Naive thymus-derived CD8-positive, alpha-beta T cell (primary cell): ENCODE measurements around the gene SAMD15. TPM values are rescaled to one million over a fixed set of nuclear protein-coding genes. Genes with fewer than 3 reads are reported as not detected.
"Not testable (repeated sequence)": the region's sequence is repeated elsewhere in the genome, so short reads cannot be mapped to it uniquely, and the experiment has no call there.

Source experiments
- ATAC-seq, 2 donors: fragments of 150-1000 bp; cut with Tn5 transposase in 1 of 2; sonication (Bioruptor Pico), chemical (Tn5 transposase) in 1 of 2; 1 replicate in 1 of 2; 2 replicates in 1 of 2; pipeline ENCODE4 v1.10.0; 2021; ENCODE audit warnings: mild to moderate bottlenecking in 2 of 2, moderate library complexity in 2 of 2
- POLR2A ChIA-PET: fragments of 350-600 bp; sonication (Branson Sonifier 250); formaldehyde crosslinking; loops from one replicate; lab custom pipeline; 2021; ENCODE audit warnings: antibody characterized with exemption; lab: Charles Lee
- DNase-seq, 10 donors: peaks; one replicate each; pipeline versions ENCODE4 v3.0.0 to v3.0.0-alpha.2; 2020 to 2022
- H3K27ac Mint-ChIP-seq, 10 donors: one replicate each; pipeline ENCODE4 v1.8.0; 2020 to 2022; ENCODE audit warnings: mild to moderate bottlenecking in 10 of 10, mixed read lengths in 10 of 10, moderate library complexity in 4 of 10, inconsistent platforms in 1 of 10
- H3K27me3 Mint-ChIP-seq, 5 donors: one replicate each; pipeline ENCODE4 v1.8.0; 2021 to 2022; ENCODE audit warnings: mixed read lengths in 5 of 5
- H3K36me3 Mint-ChIP-seq, 3 donors: one replicate each; pipeline ENCODE4 v1.8.0; 2020 to 2022; ENCODE audit warnings: mixed read lengths in 3 of 3, mild to moderate bottlenecking in 2 of 3, inconsistent platforms in 1 of 3
- H3K4me1 Mint-ChIP-seq, 4 donors: one replicate each; pipeline ENCODE4 v1.8.0; 2021 to 2022; ENCODE audit warnings: mixed read lengths in 4 of 4
- H3K4me3 Mint-ChIP-seq, 10 donors: one replicate each; pipeline ENCODE4 v1.8.0; 2020 to 2022; ENCODE audit warnings: mild to moderate bottlenecking in 10 of 10, mixed read lengths in 10 of 10, moderate library complexity in 6 of 10, inconsistent platforms in 1 of 10
- H3K9me3 Mint-ChIP-seq, 9 donors: one replicate each; pipeline ENCODE4 v1.8.0; 2020 to 2022; ENCODE audit warnings: mixed read lengths in 9 of 9, mild to moderate bottlenecking in 3 of 9, inconsistent platforms in 1 of 9, moderate library complexity in 1 of 9
- polyA plus RNA-seq, 3 donors: library from polyadenylated mRNA; unstranded; fragments of 300-500 nt; fragmentation: Illumina TruSeq; gene quantifications; one replicate each; pipeline ENCODE4 v1.2.3, GENCODE V29; 2021
- total RNA-seq, 8 experiments: library from RNA in 2 of 8; stranded (reverse) in 2 of 8; gene quantifications; one replicate each; pipeline ENCODE4 v1.2.3 and lab custom pipeline; 2021 to 2026

Gene SAMD15
- total and polyA plus RNA-seq, 5 experiments from 2014 or later: 0.07 to 0.44 TPM; not detected in 3

DNA sequence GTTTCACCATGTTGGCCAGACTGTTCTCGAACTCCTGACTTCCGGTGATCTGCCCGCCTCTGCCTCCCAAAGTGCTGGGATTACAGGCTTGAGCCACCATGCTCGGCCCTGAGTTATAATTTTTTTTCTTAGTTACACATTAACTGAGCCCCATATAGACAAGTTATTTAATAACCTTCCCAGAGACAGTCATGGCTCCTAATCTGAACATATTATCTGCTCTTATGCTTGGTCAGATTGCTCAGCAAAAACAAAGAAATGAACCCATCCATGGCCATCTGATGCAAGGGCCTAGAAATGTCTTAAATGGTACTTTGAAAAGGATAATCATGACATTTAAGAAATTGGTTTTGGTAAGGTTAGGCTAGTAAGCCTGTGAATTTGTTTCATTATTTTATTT is 13.0 kb downstream of the SAMD15 start:
- no peak for DNase-seq
- Mint-ChIP-seq H3K36me3 (peaks cover 0 to 3% (median 0%) of the 10 kb centered on the region in 3 donors), H3K9me3 (no peaks in the 10 kb centered on the region), H3K4me1 (no peaks in the 10 kb centered on the region), H3K27ac (no peak overlapping the region), H3K27me3 (no peaks in the 10 kb centered on the region), H3K4me3 (no peak overlapping the region)
- POLR2A ChIA-PET: no interaction called here
- no peak for ATAC-seq

DNA sequence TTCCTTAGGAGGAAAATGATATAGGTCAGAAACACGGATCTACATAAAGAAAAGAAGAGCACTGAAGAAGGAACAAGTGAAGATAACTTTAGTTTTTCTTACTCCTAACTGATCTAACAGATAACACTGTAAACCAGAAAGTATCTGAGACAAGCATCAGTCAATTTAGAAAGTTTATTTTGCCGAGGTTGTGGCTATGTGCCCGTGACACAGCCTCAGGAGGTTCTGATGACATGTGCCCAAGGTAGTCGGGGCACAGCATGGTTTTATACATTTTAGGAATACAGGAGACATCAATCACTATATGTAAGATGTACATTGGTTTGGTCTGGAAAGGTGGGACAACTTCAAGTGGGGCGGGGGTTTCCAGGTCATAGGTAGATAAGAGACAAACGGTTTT is 23.0 kb downstream of the SAMD15 start:
- Mint-ChIP-seq H3K4me3 (no peak overlapping the region), H3K27ac (no peak overlapping the region), H3K4me1 (peaks cover 0 to 1% (median 0%) of the 10 kb centered on the region in 4 donors), H3K27me3 (no peaks in the 10 kb centered on the region), H3K36me3 (peaks cover 0 to 6% (median 3%) of the 10 kb centered on the region in 3 donors), H3K9me3 (peaks cover 0 to 1% (median 0%) of the 10 kb centered on the region in 9 donors)
- POLR2A ChIA-PET: no interaction called here
- no peak for DNase-seq
- no peak for ATAC-seq

DNA sequence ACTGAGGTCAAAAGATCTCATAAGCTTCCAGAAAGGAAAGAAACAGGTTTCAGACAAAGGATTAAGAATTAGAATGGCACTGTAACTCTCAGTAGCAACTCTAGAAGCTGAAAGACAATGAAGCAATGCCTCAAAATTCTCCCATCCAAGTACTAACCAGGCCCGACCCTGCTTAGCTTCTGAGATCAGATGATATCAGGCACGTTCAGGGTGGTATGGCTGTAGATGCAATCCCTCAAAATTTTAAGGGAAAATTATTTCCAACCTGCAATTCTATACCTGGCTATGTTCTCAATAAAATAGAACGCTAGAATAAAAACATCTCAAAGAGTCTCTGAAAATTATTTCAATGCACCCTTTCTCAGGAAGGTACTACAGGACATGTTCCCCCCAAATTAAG is 26.6 kb downstream of the SAMD15 start:
- DNase-seq (no peak), ATAC-seq (no peak)
- Mint-ChIP-seq H3K27me3 (peaks cover 0 to 1% (median 0%) of the 10 kb centered on the region in 5 donors), H3K4me1 (peaks cover 13 to 18% (median 13%) of the 10 kb centered on the region in 4 donors), H3K9me3 (no peaks in the 10 kb centered on the region), H3K4me3 (no peak overlapping the region), H3K27ac (no peak overlapping the region), H3K36me3 (peaks cover 0 to 3% (median 0%) of the 10 kb centered on the region in 3 donors)
- POLR2A ChIA-PET: interaction anchor here (0.7 kb wide), 1 partner anchor 212 kb away, joined by 3 read pairs; no protein-coding TSS in a partner anchor

DNA sequence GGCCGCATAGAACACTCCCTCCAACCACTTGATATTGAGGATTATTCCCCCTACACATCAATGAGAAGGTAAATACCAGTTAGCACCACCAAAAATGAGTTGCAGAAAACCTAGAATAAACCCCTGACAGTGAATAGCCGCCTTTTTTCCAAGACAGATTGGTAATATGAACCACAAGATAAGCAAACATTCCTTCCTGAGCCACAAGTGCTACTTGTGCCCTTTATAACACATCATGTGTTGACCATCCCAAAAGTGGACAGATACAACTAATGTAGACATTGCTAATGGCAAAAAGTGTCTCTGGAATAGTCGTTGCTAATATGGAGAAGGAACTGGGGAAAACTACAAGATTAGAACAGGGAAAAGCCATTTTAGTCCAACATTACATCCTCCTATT is 28.9 kb downstream of the SAMD15 start:
- H3K4me3 Mint-ChIP-seq: no peak overlapping the region
- peaks cover 13 to 18% (median 13%) of the 10 kb centered on the region in 4 donors for H3K4me1 Mint-ChIP-seq
- no peaks in the 10 kb centered on the region for H3K9me3 Mint-ChIP-seq
- no peak overlapping the region for H3K27ac Mint-ChIP-seq
- ATAC-seq: no peak
- peaks cover 0 to 1% (median 0%) of the 10 kb centered on the region in 5 donors for H3K27me3 Mint-ChIP-seq
- POLR2A ChIA-PET: interaction anchor here (0.6 kb wide), 2 partner anchors 29 to 548 kb away, joined by 3 read pairs; partner anchors contain the start of genes SAMD15 and TMED8
- DNase-seq: no peak
- peaks cover 0 to 3% (median 0%) of the 10 kb centered on the region in 3 donors for H3K36me3 Mint-ChIP-seq

DNA sequence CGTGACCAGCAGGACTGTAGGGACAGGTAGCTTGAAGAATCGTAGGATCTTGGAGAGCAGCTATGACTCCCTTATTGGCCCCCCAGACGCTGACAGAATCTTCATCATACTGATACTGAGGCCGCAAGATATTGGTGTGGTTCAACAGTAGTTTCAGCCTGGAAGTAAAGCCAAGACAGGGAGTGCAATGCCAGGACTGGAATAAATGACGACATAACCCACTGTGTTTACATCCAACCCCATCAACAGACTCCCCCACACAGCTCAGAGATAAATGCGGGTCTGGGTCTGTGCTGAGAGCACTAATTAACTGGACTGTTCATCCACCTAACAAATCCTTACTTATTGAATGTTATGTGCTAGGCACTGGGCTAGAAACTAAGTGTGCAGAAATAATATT is 29.5 kb downstream of the SAMD15 start:
- peaks cover 0 to 3% (median 0%) of the 10 kb centered on the region in 3 donors for H3K36me3 Mint-ChIP-seq
- H3K9me3 Mint-ChIP-seq: no peaks in the 10 kb centered on the region
- peaks cover 13 to 18% (median 13%) of the 10 kb centered on the region in 4 donors for H3K4me1 Mint-ChIP-seq
- ATAC-seq (no peak), DNase-seq (no peak)
- peak overlapping the region in 2 of 10 donors; percentile 14 to 48 for H3K4me3 Mint-ChIP-seq
- POLR2A ChIA-PET: no interaction called here
- peak overlapping the region in 3 of 10 donors; percentile 27 to 59 (median 43) for H3K27ac Mint-ChIP-seq
- H3K27me3 Mint-ChIP-seq: peaks cover 0 to 1% (median 0%) of the 10 kb centered on the region in 5 donors

DNA sequence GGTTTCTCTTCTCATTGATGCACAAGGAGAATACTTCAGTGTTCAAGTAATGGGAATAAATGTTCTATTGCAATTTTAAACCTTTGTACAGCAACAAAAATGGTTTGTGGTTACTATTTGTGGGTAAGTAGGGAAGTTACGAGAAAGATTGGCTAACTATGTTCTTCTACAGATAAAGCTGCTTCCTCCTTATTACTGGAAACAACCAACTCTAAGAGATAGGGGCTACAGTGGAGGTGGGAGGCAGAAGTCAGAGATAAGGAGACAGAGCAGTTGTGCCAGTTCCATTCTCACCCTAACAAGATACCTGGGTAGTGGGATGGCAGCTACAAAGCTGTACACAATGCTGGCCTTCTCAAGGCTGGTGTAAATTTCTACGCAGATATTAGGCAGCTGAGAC is 30.0 kb downstream of the SAMD15 start:
- H3K36me3 Mint-ChIP-seq: peaks cover 0 to 3% (median 0%) of the 10 kb centered on the region in 3 donors
- peaks cover 0 to 1% (median 0%) of the 10 kb centered on the region in 5 donors for H3K27me3 Mint-ChIP-seq
- peak overlapping the region in 4 of 10 donors; percentile 8 to 59 (median 28) for H3K27ac Mint-ChIP-seq
- POLR2A ChIA-PET: no interaction called here
- no peaks in the 10 kb centered on the region for H3K9me3 Mint-ChIP-seq
- ATAC-seq (no peak), DNase-seq (no peak)
- H3K4me3 Mint-ChIP-seq: peak overlapping the region in 2 of 10 donors; percentile 3 to 48
- peaks cover 13 to 18% (median 13%) of the 10 kb centered on the region in 4 donors for H3K4me1 Mint-ChIP-seq

DNA sequence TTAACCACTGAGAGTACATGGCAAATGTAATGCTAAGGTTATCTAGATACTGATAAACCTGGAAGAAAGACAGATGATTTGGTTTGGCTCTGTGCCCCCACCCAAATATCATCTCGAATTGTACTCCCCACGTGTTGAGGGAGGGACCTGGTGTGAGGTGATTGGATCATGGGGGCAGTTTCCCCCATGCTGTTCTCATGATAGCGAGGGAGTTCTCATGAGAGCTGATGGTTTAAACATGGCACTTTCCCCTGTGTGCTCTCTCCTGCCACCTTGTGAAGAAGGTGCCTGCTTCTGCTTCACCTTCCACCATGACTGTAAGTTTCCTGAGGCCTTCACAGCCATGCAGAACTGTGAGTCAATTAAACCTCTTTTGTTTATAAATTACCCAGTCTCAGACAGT is 32.0 kb downstream of the SAMD15 start:
- Mint-ChIP-seq H3K9me3 (no peaks in the 10 kb centered on the region), H3K27ac (no peak overlapping the region), H3K4me3 (no peak overlapping the region), H3K36me3 (peaks cover 0 to 3% (median 0%) of the 10 kb centered on the region in 3 donors), H3K4me1 (peaks cover 13 to 18% (median 13%) of the 10 kb centered on the region in 4 donors), H3K27me3 (peaks cover 0 to 1% (median 0%) of the 10 kb centered on the region in 5 donors)
- DNase-seq (no peak), ATAC-seq (no peak)
- POLR2A ChIA-PET: no interaction called here

DNA sequence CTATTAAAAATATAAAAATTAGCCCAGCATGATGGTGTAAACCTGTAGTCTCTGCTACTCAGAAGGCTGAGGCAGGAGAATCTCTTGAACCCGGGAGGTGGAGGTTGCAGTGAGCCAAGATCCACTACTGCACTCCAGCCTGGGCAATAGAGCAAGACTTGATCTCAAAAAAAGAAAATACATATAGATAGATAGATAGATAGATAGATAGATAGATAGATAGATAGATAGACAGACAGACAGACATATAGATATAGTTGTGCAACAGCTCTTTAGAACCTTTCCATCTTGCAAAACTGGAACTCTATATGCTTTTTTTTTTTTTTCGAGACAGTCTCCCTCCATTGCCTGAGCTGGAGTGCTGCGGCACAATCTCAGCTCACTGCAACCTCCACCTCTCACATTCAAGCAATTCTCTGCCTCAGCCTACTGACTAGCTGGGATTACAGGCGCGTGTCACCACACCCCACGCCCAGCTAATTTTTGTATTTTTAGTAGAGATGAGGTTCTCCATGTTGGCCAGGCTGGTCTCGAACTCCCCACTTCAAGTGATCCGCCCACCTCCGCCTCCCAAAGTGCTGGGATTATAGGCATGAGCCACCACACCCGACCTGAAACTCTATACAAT is 38.3 kb downstream of the SAMD15 start:
- H3K4me1 Mint-ChIP-seq, ATAC-seq, H3K27ac Mint-ChIP-seq, H3K4me3 Mint-ChIP-seq, H3K27me3 Mint-ChIP-seq, DNase-seq, POLR2A ChIA-PET: not testable (repeated sequence)
- H3K9me3 Mint-ChIP-seq: peaks cover 0 to 38% (median 23%) of the 10 kb centered on the region in 9 donors
- H3K36me3 Mint-ChIP-seq: peaks cover 0 to 15% (median 13%) of the 10 kb centered on the region in 3 donors

DNA sequence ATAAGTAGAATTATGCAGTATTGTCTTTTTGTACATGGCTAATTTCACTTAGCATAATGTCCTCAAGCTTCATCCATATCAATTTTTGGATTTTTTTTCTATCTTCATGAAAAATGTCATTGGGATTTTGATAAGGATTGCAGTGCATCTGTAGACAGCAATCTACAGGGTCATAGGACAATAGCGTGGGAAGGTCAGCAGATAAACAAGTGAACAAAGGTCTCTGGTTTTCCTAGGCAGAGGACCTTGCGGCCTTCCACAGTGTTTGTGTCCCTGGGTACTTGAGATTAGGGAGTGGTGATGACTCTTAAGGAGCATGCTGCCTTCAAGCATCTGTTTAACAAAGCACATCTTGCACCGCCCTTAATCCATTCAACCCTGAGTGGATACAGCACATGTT is 38.9 kb downstream of the SAMD15 start:
- H3K4me1 Mint-ChIP-seq, H3K27ac Mint-ChIP-seq, H3K4me3 Mint-ChIP-seq, DNase-seq, ATAC-seq, H3K27me3 Mint-ChIP-seq, POLR2A ChIA-PET: not testable (repeated sequence)
- peaks cover under 1 to 17% (median 14%) of the 10 kb centered on the region in 3 donors for H3K36me3 Mint-ChIP-seq
- H3K9me3 Mint-ChIP-seq: peaks cover 0 to 44% (median 24%) of the 10 kb centered on the region in 9 donors

DNA sequence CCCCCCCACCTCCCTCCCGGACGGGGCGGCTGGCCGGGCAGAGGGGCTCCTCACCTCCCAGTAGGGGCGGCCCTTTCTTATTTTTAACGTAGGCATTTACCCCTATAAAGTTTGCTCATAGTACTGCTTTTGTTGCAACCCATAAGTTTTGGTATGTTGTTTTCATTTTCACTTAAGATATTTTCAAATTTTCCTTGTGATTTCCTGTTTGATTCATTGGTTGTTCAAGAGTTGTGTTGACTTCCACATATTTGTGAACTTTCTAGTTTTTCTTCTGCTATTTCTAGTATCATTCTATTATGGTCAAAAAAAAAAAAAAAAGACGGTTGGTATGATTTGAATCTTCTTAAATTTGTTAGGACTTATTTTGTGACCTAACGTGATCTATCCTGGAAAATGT is 39.7 kb downstream of the SAMD15 start:
- Mint-ChIP-seq H3K4me1 (no peaks in the 10 kb centered on the region), H3K4me3 (no peak overlapping the region), H3K9me3 (peaks cover 0 to 51% (median 24%) of the 10 kb centered on the region in 9 donors), H3K36me3 (peaks cover 8 to 24% (median 22%) of the 10 kb centered on the region in 3 donors), H3K27ac (no peak overlapping the region), H3K27me3 (no peaks in the 10 kb centered on the region)
- DNase-seq (no peak), ATAC-seq (no peak)
- POLR2A ChIA-PET: no interaction called here

DNA sequence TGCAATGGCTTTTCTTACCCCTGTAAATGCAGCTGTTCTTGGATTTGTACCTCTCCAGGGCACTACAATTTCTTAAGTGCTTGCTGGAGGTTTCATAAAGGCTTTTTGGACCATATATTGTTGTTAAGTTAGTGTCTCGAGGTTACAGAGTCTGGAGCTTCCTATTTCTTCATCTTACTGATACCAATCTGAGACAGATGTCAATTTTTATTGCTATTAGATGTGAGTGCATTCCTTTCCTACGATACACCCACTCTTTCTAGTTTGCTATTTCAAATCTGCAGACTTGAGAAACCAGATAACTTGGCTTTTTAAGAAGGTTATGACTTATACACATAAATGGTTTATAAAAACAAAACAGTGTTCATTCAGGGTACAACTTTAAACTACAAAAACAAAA is 44.0 kb downstream of the SAMD15 start:
- ATAC-seq (no peak), DNase-seq (no peak)
- H3K27ac Mint-ChIP-seq: no peak overlapping the region
- no peak overlapping the region for H3K4me3 Mint-ChIP-seq
- peaks cover 0 to 57% (median 24%) of the 10 kb centered on the region in 9 donors for H3K9me3 Mint-ChIP-seq
- no peaks in the 10 kb centered on the region for H3K27me3 Mint-ChIP-seq
- POLR2A ChIA-PET: no interaction called here
- H3K36me3 Mint-ChIP-seq: peaks cover 46 to 57% (median 50%) of the 10 kb centered on the region in 3 donors
- no peaks in the 10 kb centered on the region for H3K4me1 Mint-ChIP-seq

DNA sequence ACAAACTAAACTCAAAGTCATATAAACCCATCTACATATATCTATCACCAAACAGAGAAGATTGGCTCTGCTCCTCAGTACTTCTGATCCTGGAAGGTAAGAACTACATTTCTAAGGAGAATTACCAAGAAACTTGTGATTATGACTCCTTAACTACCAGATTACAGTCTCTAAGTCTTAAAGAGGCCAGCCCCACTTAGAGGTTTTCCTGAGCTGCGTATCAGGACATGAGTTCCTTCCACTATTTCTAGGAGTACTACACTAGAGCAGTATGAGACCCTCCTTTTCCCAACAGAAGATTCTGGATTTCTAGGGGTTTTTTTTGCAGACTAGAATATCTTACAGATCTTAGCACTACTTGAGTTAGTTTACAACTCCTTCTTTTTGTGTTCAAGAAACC is 46.2 kb downstream of the SAMD15 start, which contains the start of gene NOXRED1:
Gene NOXRED1 (minus strand): TSS at position 101 of the 400 bp plus-strand sequence. CDS start 634 bp downstream, outside the sequence.
- POLR2A ChIA-PET: no interaction called here
- Mint-ChIP-seq H3K27ac (no peak within 1 kb of the TSS), H3K4me3 (no peak within 1 kb of the TSS), H3K36me3 (peaks cover 49 to 77% (median 72%) of the 10 kb centered on the region in 3 donors), H3K27me3 (no peaks in the 10 kb centered on the region), H3K4me1 (no peaks in the 10 kb centered on the region), H3K9me3 (peaks cover 0 to 42% (median 15%) of the 10 kb centered on the region in 9 donors)
- DNase-seq (no peak), ATAC-seq (no peak)

DNA sequence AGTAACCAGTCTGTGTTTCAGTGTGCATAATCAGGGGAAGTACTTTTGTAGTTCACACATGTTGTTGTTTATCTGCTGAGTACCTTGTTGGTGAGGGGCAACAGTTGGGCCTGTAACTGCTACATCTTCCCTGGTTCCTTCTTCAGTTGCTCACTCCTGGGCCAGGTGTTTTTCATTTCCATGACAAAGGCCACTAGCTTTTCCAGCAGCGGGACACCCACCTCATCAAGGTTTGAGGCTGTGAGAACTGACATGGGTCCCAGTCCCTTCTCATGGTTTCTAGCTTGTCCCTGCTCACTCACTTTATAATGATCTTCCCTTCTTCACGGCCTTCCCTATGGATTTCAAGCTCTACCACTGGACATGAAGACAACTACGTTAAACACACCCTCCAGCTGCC is 47.7 kb downstream of the SAMD15 start:
- no peaks in the 10 kb centered on the region for H3K4me1 Mint-ChIP-seq
- peaks cover 0 to 31% (median 7%) of the 10 kb centered on the region in 9 donors for H3K9me3 Mint-ChIP-seq
- no peaks in the 10 kb centered on the region for H3K27me3 Mint-ChIP-seq
- no peak overlapping the region for H3K4me3 Mint-ChIP-seq
- POLR2A ChIA-PET: no interaction called here
- peaks cover 55 to 87% (median 83%) of the 10 kb centered on the region in 3 donors for H3K36me3 Mint-ChIP-seq
- DNase-seq (no peak), ATAC-seq (no peak)
- H3K27ac Mint-ChIP-seq: no peak overlapping the region
